ENCODE data around the gene STK32A. TPM values are rescaled to one million over a fixed set of nuclear protein-coding genes. Genes with fewer than 3 reads are reported as not detected.

STK32A gene
- polyA plus RNA-seq, 1 donor (not counting 4 experiments of a cell fraction or from before 2014, with no cell fraction given) = 0.01 TPM

GRCh38 chr5:147384346-147385193 is 149.7 kb downstream of the STK32A start:
- DNase-seq (ENCODE audit: low read depth, low spot score) = no peak
- no peak overlapping the region for H3K4me3 ChIP-seq (ENCODE audit: control insufficient read depth in 2 of 3, extremely low read depth in 1 of 3, insufficient read depth in 2 of 3, low read depth in 1 of 3, low read length in 3 of 3)
- no peaks in the 10 kb centered on the region for H3K9me1 ChIP-seq (ENCODE audit: control insufficient read depth, extremely low read depth, insufficient read depth, low read length)
- no peaks in the 10 kb centered on the region for H3K79me2 ChIP-seq (ENCODE audit: control insufficient read depth, insufficient read depth, low read length)
- no peaks in the 10 kb centered on the region for H3K36me3 ChIP-seq (ENCODE audit: control insufficient read depth in 2 of 2, extremely low read depth in 1 of 2, insufficient read depth in 2 of 2, low read length in 2 of 2)
- H3K27me3 ChIP-seq (ENCODE audit: control insufficient read depth, extremely low read depth, insufficient read depth, low read length) = no peaks in the 10 kb centered on the region
- no peak overlapping the region for H2AFZ ChIP-seq (ENCODE audit: control insufficient read depth, low read length)
- H3K27ac ChIP-seq (ENCODE audit: control insufficient read depth, insufficient read depth, low read length) = no peak overlapping the region
- dilution Hi-C loops (cut with MboI; ENCODE audit: extremely low pct_ligation_motif_present, low sequenced_read_pairs) = no loop called here
- no peaks in the 10 kb centered on the region for H4K20me1 ChIP-seq (ENCODE audit: control insufficient read depth, extremely low read depth, insufficient read depth, low read length)
- H3K9ac ChIP-seq (ENCODE audit: control insufficient read depth, extremely low read depth, insufficient read depth, low read length) = no peak overlapping the region
- no peak overlapping the region for H3K4me2 ChIP-seq (ENCODE audit: control insufficient read depth, extremely low read depth, insufficient read depth, low read depth, low read length)
- TF ChIP-seq CTCF (optimal IDR thresholded peaks at IDR 0.05 in 1 of 3, IDR thresholded peaks at IDR 0.05 in 1 of 3, conservative IDR thresholded peaks at IDR 0.05 in 1 of 3; ENCODE audit: extremely low read depth in 1 of 3, insufficient read depth in 2 of 3, low read length in 3 of 3) = no peak
- no peaks in the 10 kb centered on the region for H3K4me1 ChIP-seq (ENCODE audit: control insufficient read depth, extremely low read depth, insufficient read depth, low read length)
- no peaks in the 10 kb centered on the region for H3K9me3 ChIP-seq (ENCODE audit: control insufficient read depth, low read depth, low read length)
- FAIRE-seq = no peak

GRCh38 chr5:147387109-147387508 is 152.3 kb downstream of the STK32A start:
- Histone ChIP-seq H3K9ac (ENCODE audit: control insufficient read depth, extremely low read depth, insufficient read depth, low read length) (no peak overlapping the region), H3K27ac (ENCODE audit: control insufficient read depth, insufficient read depth, low read length) (no peak overlapping the region), H4K20me1 (ENCODE audit: control insufficient read depth, extremely low read depth, insufficient read depth, low read length) (no peaks in the 10 kb centered on the region), H3K27me3 (ENCODE audit: control insufficient read depth, extremely low read depth, insufficient read depth, low read length) (no peaks in the 10 kb centered on the region), H2AFZ (ENCODE audit: control insufficient read depth, low read length) (no peak overlapping the region), H3K4me1 (ENCODE audit: control insufficient read depth, extremely low read depth, insufficient read depth, low read length) (no peaks in the 10 kb centered on the region), H3K79me2 (ENCODE audit: control insufficient read depth, insufficient read depth, low read length) (no peaks in the 10 kb centered on the region), H3K4me2 (ENCODE audit: control insufficient read depth, extremely low read depth, insufficient read depth, low read depth, low read length) (no peak overlapping the region), H3K9me1 (ENCODE audit: control insufficient read depth, extremely low read depth, insufficient read depth, low read length) (no peaks in the 10 kb centered on the region), H3K9me3 (ENCODE audit: control insufficient read depth, low read depth, low read length) (no peaks in the 10 kb centered on the region), H3K36me3 (ENCODE audit: control insufficient read depth in 2 of 2, extremely low read depth in 1 of 2, insufficient read depth in 2 of 2, low read length in 2 of 2) (no peaks in the 10 kb centered on the region), H3K4me3 (ENCODE audit: control insufficient read depth in 2 of 3, extremely low read depth in 1 of 3, insufficient read depth in 2 of 3, low read depth in 1 of 3, low read length in 3 of 3) (no peak overlapping the region)
- DNase-seq (ENCODE audit: low read depth, low spot score) (no peak), FAIRE-seq (no peak)
- dilution Hi-C loops (cut with MboI; ENCODE audit: extremely low pct_ligation_motif_present, low sequenced_read_pairs) = no loop called here
- no peak for TF ChIP-seq EZH2 (IDR thresholded peaks at IDR 0.05; ENCODE audit: low read length)
- TF ChIP-seq CTCF (optimal IDR thresholded peaks at IDR 0.05 in 1 of 3, IDR thresholded peaks at IDR 0.05 in 1 of 3, conservative IDR thresholded peaks at IDR 0.05 in 1 of 3; ENCODE audit: extremely low read depth in 1 of 3, insufficient read depth in 2 of 3, low read length in 3 of 3) = no peak

All from keratinocyte (primary cell).